ENCODE measurements around the gene FCN3.

FCN3 gene

DNA sequence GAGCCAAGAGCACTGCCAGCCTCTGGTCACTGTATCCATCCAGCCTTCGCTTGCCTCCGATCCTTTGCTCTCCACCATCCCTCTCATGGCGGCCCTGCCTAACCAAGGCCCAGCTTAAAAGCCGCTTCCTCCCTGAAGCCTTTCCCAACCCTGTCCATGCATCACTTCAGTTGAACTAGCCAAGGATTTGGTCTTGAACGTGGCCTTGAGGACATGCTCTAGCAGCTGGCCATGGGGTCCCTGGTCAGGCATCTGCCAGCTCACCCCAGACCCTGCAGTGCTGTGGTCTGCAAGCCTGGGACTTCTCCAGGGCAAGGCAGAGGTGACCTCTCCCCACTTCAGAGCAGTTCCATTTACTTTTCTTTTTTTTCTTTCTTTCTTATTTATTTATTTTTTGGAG lies 37.9 kb downstream of the FCN3 start:
- no peak for DNase-seq

DNA sequence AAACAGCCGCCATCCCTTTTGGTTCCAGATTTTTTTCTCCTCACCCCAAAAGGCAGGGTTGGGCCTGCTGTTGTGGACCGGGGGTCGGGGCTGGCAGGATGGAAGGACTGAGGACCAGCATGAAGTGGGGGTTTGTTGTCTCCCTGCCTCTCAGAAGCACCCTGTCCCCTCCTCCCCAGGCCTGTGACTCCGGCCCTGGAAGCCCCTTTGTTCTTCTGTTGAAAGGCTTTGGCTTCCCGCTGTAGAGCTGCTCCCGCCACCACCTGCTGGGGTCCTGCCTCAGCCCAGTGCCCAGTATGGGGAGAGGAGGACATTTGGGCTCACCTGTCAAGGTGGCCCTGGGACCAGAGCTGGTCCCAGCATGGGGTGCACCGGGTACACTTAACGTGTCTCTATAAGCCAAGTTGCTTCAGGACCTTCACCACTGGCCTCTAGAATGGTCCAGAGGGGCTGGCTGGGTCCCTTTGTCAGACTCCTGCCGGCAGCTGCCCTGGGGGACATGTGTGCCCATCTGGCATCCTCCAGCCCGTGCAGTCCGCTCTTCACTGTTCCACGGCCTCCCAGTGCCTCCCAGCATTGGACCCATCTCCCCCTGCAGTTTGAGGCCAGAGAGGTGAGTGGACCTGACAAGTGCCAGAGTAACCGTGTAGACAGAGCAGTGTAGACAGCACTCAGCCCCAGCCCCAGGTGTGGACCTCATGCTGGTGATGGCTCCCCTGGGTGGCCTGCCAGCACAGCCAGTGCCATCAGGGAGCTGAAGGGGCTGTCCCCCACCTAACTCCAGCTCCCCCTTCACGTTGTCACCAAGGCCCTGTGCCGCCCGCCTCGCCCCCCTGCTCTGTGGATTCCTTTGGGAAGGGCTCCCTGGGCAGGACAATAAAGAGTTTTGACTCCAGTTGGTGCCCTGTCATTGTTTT lies 38.9 kb downstream of the FCN3 start:
- no peak for DNase-seq

DNA sequence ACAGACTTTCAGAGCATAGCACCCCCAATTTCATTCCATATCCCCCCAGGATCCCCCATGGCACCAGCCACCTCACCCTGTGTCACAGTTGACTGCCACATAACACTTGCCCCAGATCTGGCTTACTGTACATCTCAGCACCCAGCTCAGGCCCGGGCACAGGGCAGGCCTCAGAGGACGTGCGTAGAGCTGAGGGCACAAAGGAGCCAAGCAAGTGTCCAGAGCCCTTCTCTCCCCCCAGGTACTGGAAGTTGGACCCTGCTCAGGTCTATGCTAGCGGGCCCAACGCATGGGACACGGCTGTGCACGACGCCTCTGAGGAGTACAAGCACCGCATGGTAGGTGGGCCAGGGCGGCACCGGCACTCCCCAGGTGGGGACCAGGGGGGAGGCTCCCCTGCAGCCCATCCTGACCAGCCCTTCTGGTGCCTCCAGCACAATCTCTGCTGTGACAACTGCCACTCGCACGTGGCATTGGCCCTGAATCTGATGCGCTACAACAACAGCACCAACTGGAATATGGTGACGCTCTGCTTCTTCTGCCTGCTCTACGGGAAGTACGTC lies 40.8 kb downstream of the FCN3 start:
- no peak for DNase-seq

DNA sequence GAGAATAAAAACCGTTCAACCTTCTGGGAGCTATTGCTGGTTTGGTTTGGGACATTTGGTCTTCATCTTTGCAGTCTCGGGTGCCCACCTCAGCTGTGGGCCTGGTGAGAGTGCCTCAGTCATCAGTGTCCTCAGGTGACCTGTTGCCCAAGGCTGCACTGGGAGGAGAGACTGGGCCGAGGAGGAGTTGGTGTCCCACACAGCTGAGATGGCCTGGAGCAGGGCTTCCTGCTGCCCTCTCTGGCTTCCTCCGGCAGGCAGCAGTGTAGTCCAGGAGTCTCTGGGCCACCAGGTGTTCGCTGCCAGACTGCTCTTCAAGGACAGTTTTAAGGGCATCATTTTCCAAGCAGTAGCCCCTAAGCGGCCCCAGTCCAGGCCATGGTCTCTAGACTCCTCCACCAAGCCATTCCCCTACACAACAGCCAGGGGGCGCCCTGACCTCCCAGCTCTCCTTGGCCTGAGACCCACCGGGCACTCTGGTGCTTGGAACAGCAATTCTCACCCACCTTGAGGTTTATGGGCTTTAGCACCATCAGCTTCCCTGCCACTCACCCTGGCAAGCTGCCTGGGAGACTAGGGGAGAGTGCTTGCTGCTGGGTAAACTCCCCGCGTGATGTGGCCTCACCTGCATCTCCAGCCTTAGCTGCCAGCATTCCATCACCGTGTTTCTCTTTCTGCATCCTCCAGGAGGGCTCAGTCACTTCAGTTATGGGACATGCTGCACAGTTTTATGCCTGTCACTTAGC lies 41.9 kb downstream of the FCN3 start:
- DNase-seq = peak; percentile 6 to 28

DNA sequence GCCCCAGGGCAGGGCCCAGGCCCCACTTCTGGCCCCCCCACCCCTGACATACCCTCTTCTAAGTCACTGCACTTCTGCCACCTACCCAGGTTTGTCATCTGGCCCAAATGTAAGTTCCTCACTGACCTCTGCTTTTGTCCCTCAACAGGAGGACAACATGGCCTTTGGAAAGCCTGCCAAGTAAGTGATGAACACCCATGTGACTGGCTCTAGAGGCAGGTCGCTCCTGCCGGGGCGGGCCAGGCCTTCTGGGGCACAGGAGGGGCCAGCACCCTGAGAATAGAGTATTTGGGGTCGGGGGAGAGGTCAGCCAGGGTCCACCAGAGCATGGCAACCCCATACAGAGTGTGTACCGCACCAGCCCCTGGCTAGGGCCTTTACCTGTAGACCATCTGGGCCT lies 42.7 kb downstream of the FCN3 start:
- no peak for DNase-seq

DNA sequence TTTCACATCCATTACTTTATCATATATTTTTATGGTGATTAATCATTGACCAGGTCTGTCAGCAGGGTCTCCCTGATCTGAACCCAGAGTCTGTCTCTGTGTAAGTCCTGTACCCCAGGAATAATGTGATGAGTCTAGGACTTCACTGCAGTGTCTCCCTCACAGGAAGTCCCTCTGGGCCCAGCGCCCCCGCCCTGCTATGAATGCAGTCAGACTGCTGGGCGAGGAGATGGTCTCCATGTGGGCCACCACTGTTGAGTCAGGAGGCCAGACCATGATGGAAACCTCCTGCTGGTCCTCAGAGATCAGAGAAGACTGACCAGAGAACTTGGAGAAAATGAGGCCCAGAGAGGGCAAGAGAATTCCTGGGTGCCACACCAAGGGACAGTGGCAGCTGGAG lies 43.2 kb downstream of the FCN3 start:
- DNase-seq = no peak

DNA sequence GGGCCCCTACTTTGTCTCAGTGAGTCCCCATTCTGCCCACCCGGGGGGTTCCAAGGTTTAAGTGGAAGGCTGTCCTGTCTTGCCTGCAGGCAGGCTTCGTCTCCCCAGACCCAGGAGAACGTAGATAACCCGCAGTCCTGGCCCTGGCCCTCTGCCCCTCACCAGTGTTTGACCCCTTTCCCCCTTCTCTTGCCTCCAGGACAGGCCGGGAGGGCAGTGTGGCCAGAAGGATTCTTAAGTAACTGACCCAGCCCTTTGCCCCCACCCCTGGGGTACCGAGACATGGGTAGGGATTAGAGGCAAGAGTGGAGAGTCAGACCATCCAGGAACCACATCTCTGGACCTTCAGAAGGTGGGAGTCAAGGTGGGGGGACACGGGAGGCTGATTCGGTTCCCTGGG lies 43.8 kb downstream of the FCN3 start:
- DNase-seq = no peak

DNA sequence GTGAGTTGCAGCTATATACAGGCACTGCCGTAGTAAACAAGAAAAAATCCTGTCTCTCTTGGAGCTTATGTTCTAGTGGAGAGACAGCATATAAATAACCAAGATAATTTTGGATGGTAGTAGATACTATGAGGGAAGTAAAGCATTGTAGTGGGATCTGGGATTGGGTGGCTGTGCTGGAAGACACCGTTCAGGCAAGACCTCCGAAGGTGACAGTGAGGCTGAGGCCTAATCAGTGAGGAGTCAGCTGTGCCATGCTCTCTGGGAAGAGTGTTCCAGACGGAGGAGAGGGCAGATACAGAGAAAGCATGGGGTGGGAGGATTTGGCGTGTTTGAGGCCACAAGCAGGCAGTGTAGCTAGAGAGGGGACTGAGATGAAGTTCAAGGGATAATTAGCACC lies 46.7 kb downstream of the FCN3 start:
- no peak for DNase-seq

DNA sequence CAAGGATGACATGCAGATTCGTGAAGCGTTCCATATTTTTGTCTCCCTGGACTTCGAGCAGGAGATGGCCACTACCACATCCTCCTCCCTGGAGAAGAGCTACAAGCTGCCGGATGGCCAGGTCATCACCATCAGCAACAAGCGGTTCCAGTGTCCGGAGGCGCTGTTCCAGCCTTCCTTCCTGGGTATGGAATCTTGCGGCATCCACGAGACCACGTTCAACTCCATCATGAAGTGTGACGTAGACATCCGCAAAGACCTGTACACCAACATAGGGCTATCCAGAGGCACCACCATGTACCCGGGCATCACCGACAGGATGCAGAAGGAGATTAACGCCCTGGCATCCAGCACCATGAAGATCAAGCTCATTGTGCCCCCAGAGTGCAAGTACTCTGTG lies 49.3 kb downstream of the FCN3 start:
- no peak for DNase-seq

DNA sequence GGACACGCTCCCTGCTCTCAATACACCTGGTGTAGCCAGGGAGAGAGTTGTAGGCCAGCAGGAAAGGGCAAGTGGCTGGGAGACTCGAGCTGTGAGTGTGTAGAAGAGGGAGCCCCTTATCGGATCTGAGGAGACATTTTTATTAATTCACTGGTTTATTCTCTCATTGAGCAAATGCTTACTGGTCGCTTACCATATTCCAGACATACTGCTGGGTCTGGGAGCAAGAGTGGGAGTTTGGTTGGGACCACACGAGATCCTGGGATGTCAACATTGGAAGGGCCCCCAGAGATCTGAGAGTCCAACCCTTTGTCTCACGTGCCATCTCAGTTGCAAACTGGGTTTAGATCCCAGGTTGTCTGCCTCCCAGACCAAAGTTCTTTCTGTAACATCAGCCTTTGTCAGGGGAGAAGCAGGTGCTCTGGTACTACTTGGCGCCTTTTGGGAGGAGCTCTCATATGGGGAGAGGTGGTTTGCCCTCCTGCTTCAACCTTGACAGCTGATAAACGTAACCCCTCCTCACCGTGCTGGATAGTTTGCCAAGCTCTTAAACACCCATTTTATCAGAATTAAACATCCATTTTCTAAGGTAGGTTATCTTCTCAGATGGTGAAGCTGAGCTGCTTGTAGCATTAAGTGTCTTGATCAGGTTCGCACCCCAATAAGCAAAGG lies 51.9 kb downstream of the FCN3 start:
- no peak for DNase-seq

DNA sequence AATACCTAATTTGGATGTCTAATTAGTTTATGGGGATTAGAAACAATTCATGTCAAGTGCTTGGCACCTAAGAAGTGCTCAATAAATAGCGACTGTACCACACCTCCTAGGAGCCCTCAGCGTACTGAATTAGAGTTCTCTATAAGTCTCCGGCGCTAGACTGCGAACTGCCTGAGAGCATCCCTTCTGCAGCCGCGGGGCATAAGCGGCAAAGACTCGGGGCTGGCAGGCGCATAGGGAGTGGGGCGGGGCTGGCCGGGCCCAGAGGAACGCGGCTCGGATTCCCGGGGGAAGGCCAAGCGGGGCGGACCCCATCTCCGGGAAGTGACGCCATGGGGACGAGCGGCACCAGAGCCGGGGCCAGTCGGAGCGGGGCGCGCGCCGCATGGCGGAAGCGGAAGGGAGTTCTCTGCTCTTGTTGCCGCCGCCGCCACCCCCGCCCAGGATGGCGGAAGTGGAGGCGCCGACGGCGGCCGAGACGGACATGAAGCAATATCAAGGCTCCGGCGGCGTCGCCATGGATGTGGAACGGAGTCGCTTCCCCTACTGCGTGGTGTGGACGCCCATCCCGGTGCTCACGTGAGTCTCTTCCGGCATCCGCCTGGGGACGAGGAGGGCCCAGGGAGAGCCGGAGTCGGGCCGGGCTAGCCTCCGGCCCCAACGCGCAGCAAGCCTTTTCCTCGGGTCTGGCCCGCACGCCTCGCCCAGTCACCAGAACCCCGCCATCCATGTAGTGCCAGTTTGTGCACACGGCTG lies 52.6 kb downstream of the FCN3 start, which contains the start of gene TMEM222:
Gene TMEM222, plus strand, starts transcription at position 351 of the 756 bp plus-strand sequence. Its CDS starts 35 bp downstream, at position 386.
- DNase-seq = peak; percentile 90 to 96
